Right renal pelvis (tissue), 4 donors: ENCODE data around the gene SELENOM. TPM values are rescaled to one million over a fixed set of nuclear protein-coding genes. Genes with fewer than 3 reads are reported as not detected.
"Not testable (repeated sequence)": the region's sequence is repeated elsewhere in the genome, so short reads cannot be mapped to it uniquely, and the experiment has no call there.

Experiments used
- DNase-seq, 4 donors: peaks; one replicate each; pipeline ENCODE4 v3.0.0-alpha.2; 2013; ENCODE audit warnings: low read depth in 4 of 4, low spot score in 3 of 4, missing footprints in 1 of 4
- polyA plus RNA-seq, 4 donors: library from polyadenylated mRNA; unstranded; fragments of 120-200 nt; gene quantifications; one replicate each; pipeline ENCODE4 v1.2.1, GENCODE V29; 2013; ENCODE audit not compliant: insufficient read length in 4 of 4

The SELENOM gene
- polyA plus RNA-seq, 4 donors: 8.2 to 14.0 (median 10.1) TPM

- DNase-seq: no peak
Observed at GRCh38 chr22:31134688-31135087, 27.3 kb upstream of the SELENOM start.

DNA sequence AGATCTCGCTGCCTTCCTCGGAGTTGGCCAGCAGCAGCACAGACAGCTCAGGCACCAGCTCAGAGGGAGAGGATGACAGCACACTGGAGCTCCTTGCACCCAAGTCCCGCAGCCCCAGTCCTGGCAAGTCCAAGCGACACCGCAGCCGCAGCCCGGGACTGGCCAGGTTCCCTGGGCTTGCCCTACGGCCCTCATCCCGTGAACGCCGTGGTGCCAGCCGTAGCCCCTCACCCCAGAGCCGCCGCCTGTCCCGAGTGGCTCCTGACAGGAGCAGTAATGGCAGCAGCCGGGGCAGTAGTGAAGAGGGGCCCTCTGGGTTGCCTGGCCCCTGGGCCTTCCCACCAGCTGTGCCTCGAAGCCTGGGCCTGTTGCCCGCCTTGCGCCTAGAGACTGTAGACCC lies 26.5 kb upstream of the SELENOM start:
- DNase-seq: no peak

DNA sequence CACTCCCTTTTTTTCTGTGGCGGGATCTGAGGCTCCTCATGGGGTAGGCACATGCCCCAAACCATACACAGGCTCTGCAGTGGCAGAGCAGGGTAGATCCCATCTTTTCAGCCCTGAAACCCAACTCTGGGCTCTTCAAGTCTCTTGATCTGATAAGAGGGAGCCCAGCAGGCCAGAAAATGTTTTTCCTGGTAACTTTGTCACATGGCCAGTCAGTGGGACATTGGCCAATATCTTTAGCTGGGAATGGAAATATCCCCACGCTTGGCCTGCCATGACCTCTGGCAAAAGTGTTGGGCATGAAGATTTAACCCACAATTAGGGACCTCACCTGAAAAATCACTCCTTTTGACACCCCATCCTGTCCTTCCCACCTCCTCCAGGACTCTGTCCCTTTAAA lies 23.5 kb upstream of the SELENOM start:
- no peak for DNase-seq

- DNase-seq: no peak
Observed at GRCh38 chr22:31128156-31128555, 20.8 kb upstream of the SELENOM start.

- DNase-seq: no peak
Observed at GRCh38 chr22:31127181-31127772, 19.9 kb upstream of the SELENOM start.

DNA sequence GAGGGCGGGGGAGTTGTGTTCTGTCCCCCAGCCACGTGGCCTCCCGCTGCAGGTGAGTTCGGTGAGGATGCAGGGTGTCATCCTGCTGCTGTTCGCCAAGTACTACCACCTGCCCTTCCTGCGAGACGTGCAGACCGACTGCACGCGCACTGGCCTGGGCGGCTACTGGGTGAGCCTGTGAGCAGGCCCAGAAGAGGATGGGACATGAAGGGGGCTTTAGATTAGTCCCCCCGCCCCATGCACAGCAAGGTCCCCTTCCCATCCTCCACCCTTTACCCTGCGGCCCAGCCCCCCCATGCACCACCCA lies 19.5 kb upstream of the SELENOM start:
- DNase-seq: no peak

DNA sequence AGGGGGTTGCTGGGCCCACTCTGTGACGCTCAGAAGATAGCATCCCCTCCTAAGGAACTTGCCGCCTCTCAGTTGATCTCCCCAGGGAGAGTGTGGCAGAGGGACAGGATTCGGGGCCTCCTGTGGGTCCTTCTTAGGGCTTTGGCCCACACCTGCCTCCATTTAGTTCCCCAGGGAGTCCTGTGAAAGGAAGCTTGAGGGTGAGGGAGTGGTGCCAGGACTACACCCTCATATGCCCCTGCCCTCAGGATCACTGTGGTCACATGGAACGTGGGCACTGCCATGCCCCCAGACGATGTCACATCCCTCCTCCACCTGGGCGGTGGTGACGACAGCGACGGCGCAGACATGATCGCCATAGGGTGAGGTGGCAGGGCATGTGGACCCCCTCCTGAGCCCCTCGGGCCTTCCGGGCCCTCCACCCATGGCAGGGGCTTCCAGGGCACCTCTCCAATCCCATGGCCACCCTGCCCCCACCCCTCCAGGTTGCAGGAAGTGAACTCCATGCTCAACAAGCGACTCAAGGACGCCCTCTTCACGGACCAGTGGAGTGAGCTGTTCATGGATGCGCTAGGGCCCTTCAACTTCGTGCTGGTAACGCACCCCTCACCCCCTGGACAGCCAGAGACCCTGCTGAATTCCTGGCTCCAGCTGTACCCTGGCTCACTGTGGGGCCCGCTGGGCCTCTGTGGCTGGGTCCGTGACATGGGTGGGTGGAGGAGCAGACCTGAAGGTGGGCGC lies 18.9 kb upstream of the SELENOM start:
- DNase-seq: no peak

DNA sequence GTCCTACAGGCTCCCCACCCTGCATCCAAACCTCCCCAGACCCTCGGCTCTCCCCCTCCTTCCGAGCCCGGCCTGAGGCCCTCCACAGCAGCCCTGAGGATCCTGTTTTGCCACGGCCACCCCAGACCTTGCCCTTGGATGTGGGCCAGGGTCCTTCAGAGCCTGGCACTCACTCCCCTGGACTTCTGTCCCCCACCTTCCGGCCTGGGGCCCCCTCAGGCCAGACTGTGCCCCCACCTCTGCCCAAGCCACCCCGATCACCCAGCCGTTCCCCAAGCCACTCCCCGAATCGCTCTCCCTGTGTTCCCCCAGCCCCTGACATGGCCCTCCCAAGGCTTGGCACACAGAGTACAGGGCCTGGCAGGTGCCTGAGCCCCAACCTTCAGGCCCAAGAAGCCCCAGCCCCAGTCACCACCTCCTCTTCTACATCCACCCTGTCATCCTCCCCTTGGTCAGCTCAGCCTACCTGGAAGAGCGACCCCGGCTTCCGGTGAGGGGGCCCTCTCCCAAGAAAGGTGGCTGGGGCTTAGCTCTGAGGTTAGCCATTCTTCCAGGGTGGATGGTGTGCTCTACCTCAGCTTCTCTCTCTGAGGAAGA lies 18.3 kb upstream of the SELENOM start:
- DNase-seq: no peak

GRCh38 chr22:31124811-31125465 lies 17.6 kb upstream of the SELENOM start:
- no peak for DNase-seq

GRCh38 chr22:31124290-31124689 lies 16.9 kb upstream of the SELENOM start:
- DNase-seq: no peak

- DNase-seq: no peak
Observed at GRCh38 chr22:31123292-31123602, 15.9 kb upstream of the SELENOM start.

DNA sequence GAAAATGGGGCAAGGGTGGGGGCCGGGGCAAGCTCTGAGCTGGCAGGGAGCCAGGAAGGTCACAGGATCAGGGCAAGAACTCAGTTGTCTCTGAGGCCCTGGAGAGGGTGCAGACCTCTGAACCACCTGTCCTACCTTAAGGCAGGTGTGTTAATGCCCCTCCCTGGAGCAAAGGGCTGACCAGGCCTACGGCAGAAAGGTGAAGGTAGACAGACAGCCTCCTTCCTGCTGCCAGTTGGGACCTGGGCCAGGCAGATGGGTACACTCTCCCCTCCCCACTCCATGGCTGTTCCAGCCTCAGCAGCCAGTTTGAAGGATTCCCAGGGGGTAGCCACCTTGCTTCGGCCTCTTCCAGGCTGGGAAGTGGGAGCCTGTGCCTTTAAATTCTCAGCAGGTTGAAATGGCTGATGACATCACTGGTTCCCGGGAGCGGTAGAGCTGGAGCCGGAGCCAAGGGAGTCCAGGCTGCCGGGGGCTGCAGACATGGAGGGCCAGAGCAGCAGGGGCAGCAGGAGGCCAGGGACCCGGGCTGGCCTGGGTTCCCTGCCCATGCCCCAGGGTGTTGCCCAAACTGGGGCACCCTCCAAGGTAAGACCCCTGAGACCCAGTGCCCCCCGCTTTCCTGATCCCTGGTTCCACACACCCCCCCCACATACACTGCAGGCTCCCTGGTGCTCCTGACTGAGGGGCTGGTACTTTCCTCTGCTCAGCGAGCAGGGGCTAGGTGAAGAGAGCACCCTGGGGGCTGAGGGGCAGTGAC lies 15.3 kb upstream of the SELENOM start, which contains the start of gene INPP5J:
TSS of gene INPP5J (plus strand) at position 435 of the 760 bp plus-strand sequence. CDS start at position 484, 49 bp downstream.
- DNase-seq: no peak

GRCh38 chr22:31122196-31122531 lies 14.8 kb upstream of the SELENOM start:
- no peak for DNase-seq

GRCh38 chr22:31121403-31121802 lies 14.0 kb upstream of the SELENOM start:
- no peak for DNase-seq

DNA sequence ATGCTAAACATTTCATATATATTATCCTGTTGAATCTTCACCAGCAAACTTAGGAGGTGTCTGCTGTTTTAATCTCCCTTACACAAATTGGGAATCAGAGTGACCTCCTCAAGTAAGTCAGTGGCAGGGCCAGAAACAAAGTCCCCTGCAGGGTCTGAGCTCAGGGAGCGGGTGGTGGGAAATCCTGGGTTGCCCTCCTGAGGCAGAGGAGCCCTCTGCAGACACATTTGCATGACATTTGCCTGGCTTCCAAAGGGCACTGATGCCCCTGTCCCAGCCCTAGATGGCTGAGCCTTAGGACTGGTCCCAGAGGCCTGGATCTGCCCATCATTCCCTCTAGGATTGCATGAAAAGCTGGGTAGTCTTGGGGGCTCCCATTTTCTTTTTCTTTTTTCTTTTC lies 13.3 kb upstream of the SELENOM start:
- DNase-seq: no peak

DNA sequence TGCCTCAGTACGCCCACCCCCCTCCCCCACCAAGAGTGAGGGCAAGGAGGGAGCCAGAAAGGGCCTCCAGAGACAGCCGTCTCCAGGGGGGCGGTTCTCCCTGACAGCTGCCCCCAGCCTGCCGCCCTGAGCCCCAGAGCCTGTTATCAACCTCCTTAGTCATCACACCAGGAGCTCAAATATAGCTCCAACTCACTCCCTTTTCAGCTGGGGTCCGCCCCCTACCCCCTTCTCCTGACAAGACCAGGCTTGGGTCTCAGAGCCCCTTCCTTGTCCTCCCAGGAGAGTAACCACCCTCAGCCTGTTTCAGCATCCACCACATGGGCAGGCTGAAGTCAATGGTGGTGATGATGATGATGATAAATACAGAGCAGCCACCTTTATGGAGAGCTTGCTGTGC lies 12.9 kb upstream of the SELENOM start:
- DNase-seq: no peak

GRCh38 chr22:31119026-31119717 lies 11.8 kb upstream of the SELENOM start:
- no peak for DNase-seq

GRCh38 chr22:31118046-31118820 lies 10.9 kb upstream of the SELENOM start:
- DNase-seq: no peak

GRCh38 chr22:31112547-31113091 lies 5.3 kb upstream of the SELENOM start:
- DNase-seq: not testable (repeated sequence)

DNA sequence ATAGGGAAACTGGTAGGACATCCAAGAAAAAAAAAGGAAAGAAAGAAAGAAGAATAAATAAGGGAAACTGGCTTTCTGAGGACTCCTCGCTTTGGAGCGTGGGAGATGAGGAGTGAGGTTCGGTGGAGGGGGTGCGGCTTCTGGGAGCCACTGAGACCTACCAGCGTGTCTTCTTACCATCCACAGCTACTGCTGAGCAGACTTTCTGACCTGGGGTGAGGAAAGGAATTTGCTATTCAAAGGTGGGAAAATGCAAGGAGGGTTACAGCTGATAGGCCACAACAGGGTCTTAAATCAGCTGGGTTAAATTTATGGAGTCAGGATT lies 488 bp upstream of the SELENOM start:
- DNase-seq: no peak
